Mucosa of gallbladder (tissue), 1 donor: ENCODE data around the gene CPEB4. TPM values are rescaled to one million over a fixed set of nuclear protein-coding genes. Genes with fewer than 3 reads are reported as not detected.
A peak's percentile ranks its signal among the peaks of the same experiment; 100 is the strongest.

Experiments
- DNase-seq: peaks from one replicate; pipeline ENCODE4 v3.0.0-alpha.2; 2020; ENCODE audit warnings: low spot score
- total RNA-seq: library from RNA; stranded (reverse); gene quantifications from one replicate; pipeline ENCODE4 v1.2.1, GENCODE V29; 2021
- donor health status: DM: no; HTN: no; CAD: no.

CPEB4 gene
- total RNA-seq = 50.6 TPM

GRCh38 chr5:173887610-173888472 is at the start of gene CPEB4:
CPEB4 (plus strand) TSS chr5:173888349; CDS start chr5:173889734, 1,385 bp downstream.
- peak; percentile 100 for DNase-seq

- DNase-seq = no peak
Measured at GRCh38 chr5:173839117-173839713, 48.9 kb upstream of the CPEB4 start.

GRCh38 chr5:173840111-173840983 is 47.8 kb upstream of the CPEB4 start:
- DNase-seq = no peak

- no peak for DNase-seq
Measured at GRCh38 chr5:173841710-173842109, 46.4 kb upstream of the CPEB4 start.

GRCh38 chr5:173843794-173844193 is 44.4 kb upstream of the CPEB4 start:
- DNase-seq = no peak

GRCh38 chr5:173845321-173845720 is 42.8 kb upstream of the CPEB4 start:
- no peak for DNase-seq

GRCh38 chr5:173846929-173847501 is 41.1 kb upstream of the CPEB4 start:
- no peak for DNase-seq

GRCh38 chr5:173848986-173849596 is 39.1 kb upstream of the CPEB4 start:
- no peak for DNase-seq

GRCh38 chr5:173849908-173850307 is 38.2 kb upstream of the CPEB4 start:
- no peak for DNase-seq

GRCh38 chr5:173850659-173851058 is 37.5 kb upstream of the CPEB4 start:
- DNase-seq = no peak

GRCh38 chr5:173851595-173852243 is 36.4 kb upstream of the CPEB4 start:
- DNase-seq = no peak

- DNase-seq = no peak
Measured at GRCh38 chr5:173852790-173853359, 35.3 kb upstream of the CPEB4 start.

GRCh38 chr5:173853370-173854131 is 34.6 kb upstream of the CPEB4 start:
- no peak for DNase-seq

GRCh38 chr5:173855162-173855994 is 32.8 kb upstream of the CPEB4 start:
- no peak for DNase-seq

GRCh38 chr5:173855995-173856656 is 32.0 kb upstream of the CPEB4 start:
- no peak for DNase-seq

- no peak for DNase-seq
Measured at GRCh38 chr5:173857234-173857633, 30.9 kb upstream of the CPEB4 start.

GRCh38 chr5:173858021-173858669 is 30.0 kb upstream of the CPEB4 start:
- no peak for DNase-seq
